HepG2 (cell line): Measurements from ENCODE around the gene MPP1. TPM values are rescaled to one million over a fixed set of nuclear protein-coding genes. Genes with fewer than 3 reads are reported as not detected.

Experiments used
- DRAP1 ChIP-seq: IDR thresholded peaks from 2 replicates; pipeline ENCODE4 v1.6.1; 2016; ENCODE audit warnings: missing genetic modification reagents, missing compliant biosample characterization
- GFI1 ChIP-seq: sonication (generic); formaldehyde crosslinking; IDR thresholded peaks from 2 replicates; pipeline ENCODE4 v1.5.0; 2020; ENCODE audit warnings: missing genetic modification reagents, mild to moderate bottlenecking, borderline replicate concordance
- HIVEP1 ChIP-seq: sonication (generic); formaldehyde crosslinking; IDR thresholded peaks from 2 replicates; pipeline ENCODE4 v1.4.0; 2020; ENCODE audit warnings: mild to moderate bottlenecking, missing genetic modification reagents
- KIAA2018 ChIP-seq: sonication (generic); formaldehyde crosslinking; IDR thresholded peaks from 2 replicates; pipeline ENCODE4 v1.5.0; 2020; ENCODE audit warnings: mild to moderate bottlenecking, missing genetic modification reagents, borderline replicate concordance
- LBX2 ChIP-seq: sonication (generic); formaldehyde crosslinking; IDR thresholded peaks from 2 replicates; pipeline ENCODE4 v1.5.0; 2020; ENCODE audit warnings: missing genetic modification reagents, mild to moderate bottlenecking, borderline replicate concordance
- RELA ChIP-seq: sonication (generic); formaldehyde crosslinking; IDR thresholded peaks from 2 replicates; pipeline ENCODE4 v1.4.0; 2020; ENCODE audit warnings: missing genetic modification reagents
- SAP130 ChIP-seq: IDR thresholded peaks from 2 replicates; pipeline ENCODE4 v1.6.1; 2016; ENCODE audit warnings: low read depth
- SNAPC5 ChIP-seq: sonication (generic); formaldehyde crosslinking; IDR thresholded peaks from 2 replicates; pipeline ENCODE4 v1.8.1; 2023; ENCODE audit warnings: mild to moderate bottlenecking, missing genetic modification reagents, borderline replicate concordance
- YY1 ChIP-seq: IDR thresholded peaks from 2 replicates; pipeline ENCODE4 v1.6.1; 2011; ENCODE audit warnings: low read length, low read depth, moderate library complexity, mild to moderate bottlenecking; ENCODE audit not compliant: insufficient read depth, insufficient replicate concordance
- ZFY ChIP-seq: sonication (generic); formaldehyde crosslinking; IDR thresholded peaks from 2 replicates; pipeline ENCODE4 v1.4.0; 2020; ENCODE audit warnings: missing genetic modification reagents
- ZHX1 ChIP-seq: sonication (generic); formaldehyde crosslinking; IDR thresholded peaks from 2 replicates; pipeline ENCODE4 v1.8.1; 2022; ENCODE audit warnings: low read depth, mild to moderate bottlenecking, missing genetic modification reagents
- ZKSCAN8 ChIP-seq: IDR thresholded peaks from 2 replicates; pipeline ENCODE4 v1.6.1; 2016; ENCODE audit warnings: borderline replicate concordance, missing genetic modification reagents, missing compliant biosample characterization
- ZNF788 ChIP-seq: sonication (generic); formaldehyde crosslinking; IDR thresholded peaks from 2 replicates; pipeline ENCODE4 v1.5.0; 2020; ENCODE audit warnings: mild to moderate bottlenecking, missing genetic modification reagents, borderline replicate concordance
- ZSCAN22 ChIP-seq: sonication (generic); formaldehyde crosslinking; IDR thresholded peaks from 2 replicates; pipeline ENCODE4 v1.4.0; 2020; ENCODE audit warnings: mild to moderate bottlenecking, missing genetic modification reagents
- polyA plus RNA-seq, 8 experiments: library from polyadenylated mRNA; depleted of rRNA in 3 of 8; stranded (reverse) in 7 of 8; unstranded in 1 of 8; fragments of >200 nt; fragmentation: Illumina TruSeq in 4 of 8; extraction: Trizol in 4 of 8; gene quantifications; 2 replicates each; pipeline versions ENCODE4 v1.2.1 to v1.2.3, GENCODE V29; 2011 to 2016; ENCODE audit warnings: low read depth in 4 of 8, missing spikeins in 1 of 8, mixed read lengths in 1 of 8; ENCODE audit not compliant: insufficient read depth in 1 of 8
- total RNA-seq, 5 experiments: library from RNA; depleted of rRNA; stranded (reverse); fragments of >200 nt; fragmentation: Illumina TruSeq; extraction: Trizol; gene quantifications; 2 replicates each; pipeline ENCODE4 v1.2.3, GENCODE V29; 2016; ENCODE audit warnings: low read depth in 1 of 5

Gene MPP1
- total and polyA plus RNA-seq, 2 of the 13 experiments (the other 11 are each of a cell fraction or from before 2014, with no cell fraction given), result 7.8 to 8.1 TPM

GRCh38 chrX:154762537-154763296, 42.6 kb downstream of the MPP1 start, which contains the start of gene DKC1 (continued):
- peak; percentile 60; the same call in 1 of the 2 replicates for TF ChIP-seq DRAP1 (CRISPR knock-in tag)
- no peak for TF ChIP-seq LBX2 (CRISPR knock-in tag)
- TF ChIP-seq ZSCAN22 (CRISPR knock-in tag), result no peak
- TF ChIP-seq GFI1 (CRISPR knock-in tag), result no peak
- TF ChIP-seq SAP130 (CRISPR knock-in tag), result peak; percentile 77
- peak; percentile 27 for TF ChIP-seq ZNF788 (CRISPR knock-in tag)
- TF ChIP-seq ZFY, result peak; percentile 82
- TF ChIP-seq KIAA2018 (CRISPR knock-in tag), result no peak
- TF ChIP-seq HIVEP1, result no peak
- peak; percentile 29; the same call in 1 of the 2 replicates for TF ChIP-seq ZKSCAN8 (CRISPR knock-in tag)
- no peak for TF ChIP-seq SNAPC5
- 0 out of 2 replicates have a peak, but pooled peaks have one; percentile 54 for TF ChIP-seq ZHX1
- peak; percentile 80 for TF ChIP-seq YY1
- no peak for TF ChIP-seq RELA (CRISPR knock-in tag)
